KBM-7 (cell line): Measurements from ENCODE around the gene TXNRD3.
"Not testable (repeated sequence)": the region's sequence is repeated elsewhere in the genome, so short reads cannot be mapped to it uniquely, and the experiment has no call there.

Source experiments
- DNase-seq: peaks from one replicate; pipeline ENCODE4 v3.0.0-alpha.2; 2015
- in situ Hi-C: fragments of 300-500 bp; cut with MboI; formaldehyde crosslinking; loops from 2 replicates; pipeline ENCODE4 v1.14.3; 2020; ENCODE audit warnings: low sequenced_read_pairs, low pct_unique_long_range_greater_than_20kb, mixed read lengths

Gene TXNRD3

GRCh38 chr3:126657901-126658300 is 3.0 kb upstream of the TXNRD3 start:
- in situ Hi-C loops = no loop called here
- DNase-seq = no peak

GRCh38 chr3:126656371-126657134 is 1.6 kb upstream of the TXNRD3 start:
- in situ Hi-C loops = no loop called here
- DNase-seq = no peak

GRCh38 chr3:126655887-126656286 is 963 bp upstream of the TXNRD3 start:
- in situ Hi-C loops = no loop called here
- DNase-seq = no peak

GRCh38 chr3:126649556-126650092 is 5.3 kb downstream of the TXNRD3 start:
- in situ Hi-C loops = no loop called here

GRCh38 chr3:126646674-126647073 is 8.2 kb downstream of the TXNRD3 start:
- in situ Hi-C loops = no loop called here

More at GRCh38 chr3:126649556-126650092, 5.3 kb downstream of the TXNRD3 start:
- DNase-seq = no peak

GRCh38 chr3:126644615-126645014 is 10.3 kb downstream of the TXNRD3 start:
- no peak for DNase-seq
- in situ Hi-C loops = no loop called here

More at GRCh38 chr3:126646674-126647073, 8.2 kb downstream of the TXNRD3 start:
- no peak for DNase-seq

- DNase-seq = no peak
Measured at GRCh38 chr3:126638790-126639189, 16.1 kb downstream of the TXNRD3 start.

GRCh38 chr3:126636436-126636835 is 18.5 kb downstream of the TXNRD3 start:
- in situ Hi-C loops = no loop called here
- DNase-seq = no peak

More at GRCh38 chr3:126638790-126639189, 16.1 kb downstream of the TXNRD3 start:
- in situ Hi-C loops = no loop called here

GRCh38 chr3:126634803-126635202 is 20.1 kb downstream of the TXNRD3 start:
- no peak for DNase-seq
- in situ Hi-C loops = no loop called here

- DNase-seq = peak; percentile 52
- in situ Hi-C loops = no loop called here
Measured at GRCh38 chr3:126630020-126630419, 24.9 kb downstream of the TXNRD3 start.

GRCh38 chr3:126625735-126626134 is 29.2 kb downstream of the TXNRD3 start:
- in situ Hi-C loops = not testable (repeated sequence)
- peak; percentile 76 for DNase-seq

GRCh38 chr3:126622694-126623093 is 32.2 kb downstream of the TXNRD3 start:
- DNase-seq = no peak
- in situ Hi-C loops = no loop called here

- no peak for DNase-seq
- in situ Hi-C loops = no loop called here
Measured at GRCh38 chr3:126621627-126622345, 33.1 kb downstream of the TXNRD3 start.

GRCh38 chr3:126621171-126621570 is 33.8 kb downstream of the TXNRD3 start:
- in situ Hi-C loops = no loop called here
- no peak for DNase-seq

GRCh38 chr3:126620738-126621137 is 34.2 kb downstream of the TXNRD3 start:
- DNase-seq = no peak
- in situ Hi-C loops = no loop called here

- in situ Hi-C loops = no loop called here
Measured at GRCh38 chr3:126618760-126619159, 36.2 kb downstream of the TXNRD3 start.

GRCh38 chr3:126618021-126618420 is 36.9 kb downstream of the TXNRD3 start:
- in situ Hi-C loops = no loop called here
- no peak for DNase-seq

More at GRCh38 chr3:126618760-126619159, 36.2 kb downstream of the TXNRD3 start:
- DNase-seq = no peak

GRCh38 chr3:126617571-126617970 is 37.4 kb downstream of the TXNRD3 start:
- in situ Hi-C loops = no loop called here
- no peak for DNase-seq

- in situ Hi-C loops = no loop called here
- DNase-seq = no peak
Measured at GRCh38 chr3:126616931-126617330, 38.0 kb downstream of the TXNRD3 start.
